ENCODE results near the gene COPB2.
A peak's percentile ranks its signal among the peaks of the same experiment; 100 is the strongest.

Gene COPB2

GRCh38 chr3:139310474-139310933, 78.9 kb downstream of the COPB2 start:
- TF ChIP-seq CTCF (IDR thresholded peaks at IDR 0.05; ENCODE audit: low read depth, low read length, missing control alignments): no peak
- Histone ChIP-seq H3K36me3 (replicated peaks) (no peaks in the 10 kb centered on the region), H3K27ac (peak overlapping the region; percentile 57), H3K27me3 (replicated peaks) (no peaks in the 10 kb centered on the region), H3K4me3 (ENCODE audit: low read depth, low read length) (no peak overlapping the region)
- in situ Hi-C loops (cut with HindIII; ENCODE audit: low pct_ligation_motif_present, low sequenced_read_pairs): loop anchor here (10.0 to 25.0 kb wide), 2 partner anchors 196 to 373 kb away; partner anchors contain the start of genes FOXL2 and FOXL2NB
- peak; percentile 72 for DNase-seq

- no peak for DNase-seq
- in situ Hi-C loops (cut with HindIII; ENCODE audit: low pct_ligation_motif_present, low sequenced_read_pairs): loop anchor here (10.0 to 25.0 kb wide), 2 partner anchors 195 to 373 kb away; partner anchors contain the start of genes FOXL2 and FOXL2NB
These were observed 79.6 kb downstream of the COPB2 start for GRCh38 chr3:139309880-139310279.

GRCh38 chr3:139309061-139309591, 80.3 kb downstream of the COPB2 start:
- H3K27ac ChIP-seq: no peak overlapping the region
- in situ Hi-C loops (cut with HindIII; ENCODE audit: low pct_ligation_motif_present, low sequenced_read_pairs): loop anchor here (25.0 kb wide), 1 partner anchor 372 kb away; the partner anchor contains the start of genes FOXL2 and FOXL2NB

More at GRCh38 chr3:139309880-139310279, 79.6 kb downstream of the COPB2 start:
- H3K27me3 ChIP-seq (replicated peaks): no peaks in the 10 kb centered on the region
- no peak overlapping the region for H3K4me3 ChIP-seq (ENCODE audit: low read depth, low read length)
- no peaks in the 10 kb centered on the region for H3K36me3 ChIP-seq (replicated peaks)
- H3K27ac ChIP-seq: peak overlapping the region; percentile 57
- TF ChIP-seq CTCF (IDR thresholded peaks at IDR 0.05; ENCODE audit: low read depth, low read length, missing control alignments): no peak

GRCh38 chr3:139308560-139308959, 80.9 kb downstream of the COPB2 start:
- Histone ChIP-seq H3K4me3 (ENCODE audit: low read depth, low read length) (no peak overlapping the region), H3K27me3 (replicated peaks) (no peaks in the 10 kb centered on the region), H3K36me3 (replicated peaks) (no peaks in the 10 kb centered on the region), H3K27ac (no peak overlapping the region)
- no peak for DNase-seq
- in situ Hi-C loops (cut with HindIII; ENCODE audit: low pct_ligation_motif_present, low sequenced_read_pairs): loop anchor here (25.0 kb wide), 1 partner anchor 371 kb away; the partner anchor contains the start of genes FOXL2 and FOXL2NB
- TF ChIP-seq CTCF (IDR thresholded peaks at IDR 0.05; ENCODE audit: low read depth, low read length, missing control alignments): no peak

More at GRCh38 chr3:139309061-139309591, 80.3 kb downstream of the COPB2 start:
- Histone ChIP-seq H3K4me3 (ENCODE audit: low read depth, low read length) (no peak overlapping the region), H3K36me3 (replicated peaks) (no peaks in the 10 kb centered on the region), H3K27me3 (replicated peaks) (no peaks in the 10 kb centered on the region)
- TF ChIP-seq CTCF (IDR thresholded peaks at IDR 0.05; ENCODE audit: low read depth, low read length, missing control alignments): no peak
- no peak for DNase-seq

DNA sequence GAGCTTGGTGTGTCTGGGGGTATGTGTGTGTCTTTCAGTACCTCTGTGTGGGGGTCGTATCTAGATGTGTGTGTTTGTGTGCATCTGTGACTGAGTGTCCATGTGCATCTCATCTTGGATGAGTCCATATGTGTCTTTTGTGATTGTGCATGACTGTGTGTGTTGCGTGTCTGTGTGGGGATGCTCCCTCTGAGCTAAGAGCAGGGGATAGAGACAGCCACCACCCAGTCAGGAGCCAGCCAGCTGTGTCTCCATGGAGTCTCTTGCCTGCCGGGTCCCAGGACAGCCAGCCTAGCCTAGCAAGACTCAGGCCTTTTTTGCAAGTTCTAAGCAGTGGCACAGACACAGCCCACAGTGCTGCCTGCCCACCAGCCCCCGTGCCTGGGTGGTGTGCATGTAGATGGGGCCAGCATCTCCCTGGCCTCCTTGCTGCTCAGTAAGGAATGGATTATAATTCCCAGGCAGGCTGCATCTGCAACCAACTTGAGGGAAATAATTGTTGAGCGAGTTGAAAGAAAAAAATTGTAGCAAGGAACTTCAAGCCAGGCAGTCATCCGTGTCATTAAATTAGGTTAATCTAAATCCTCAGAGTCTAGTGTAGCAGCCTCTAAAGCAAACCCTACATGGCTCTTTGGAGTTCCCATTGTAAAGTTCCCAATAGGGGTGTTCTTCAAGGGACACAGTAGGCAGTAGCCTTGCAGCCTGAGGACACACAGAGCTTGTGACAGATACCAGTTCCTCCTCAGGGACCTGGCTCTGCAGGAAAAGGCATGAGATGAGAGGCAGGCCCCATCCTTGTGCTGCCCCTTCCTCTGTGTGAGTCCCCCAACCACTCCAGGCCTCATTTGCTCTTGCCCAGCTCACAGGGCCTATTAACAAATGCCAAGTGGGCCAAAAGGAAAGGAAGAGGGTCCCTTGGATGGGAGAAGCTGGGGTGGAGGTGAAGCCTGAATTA, 81.6 kb downstream of the COPB2 start:
- TF ChIP-seq CTCF (IDR thresholded peaks at IDR 0.05; ENCODE audit: low read depth, low read length, missing control alignments): no peak
- no peaks in the 10 kb centered on the region for H3K36me3 ChIP-seq (replicated peaks)
- H3K27me3 ChIP-seq (replicated peaks): no peaks in the 10 kb centered on the region
- no peak overlapping the region for H3K4me3 ChIP-seq (ENCODE audit: low read depth, low read length)
- in situ Hi-C loops (cut with HindIII; ENCODE audit: low pct_ligation_motif_present, low sequenced_read_pairs): loop anchor here (25.0 kb wide), 1 partner anchor 371 kb away; the partner anchor contains the start of genes FOXL2 and FOXL2NB
- H3K27ac ChIP-seq: no peak overlapping the region
- no peak for DNase-seq

All from brain microvascular endothelial cell (primary cell).